ENCODE data around the gene CTTN. TPM values are rescaled to one million over a fixed set of nuclear protein-coding genes. Genes with fewer than 3 reads are reported as not detected.

CTTN gene
- total RNA-seq, 1 experiment from 2014 or later, result 179 TPM

- DNase-seq (ENCODE audit: low read depth), result no peak
These were observed 30.5 kb downstream of the CTTN start for GRCh38 chr11:70428701-70429427.

GRCh38 chr11:70429428-70429705 is 31.0 kb downstream of the CTTN start:
- DNase-seq (ENCODE audit: low read depth), result no peak

GRCh38 chr11:70429724-70430521 is 31.6 kb downstream of the CTTN start:
- no peak for DNase-seq (ENCODE audit: low read depth)

- no peak for DNase-seq (ENCODE audit: low read depth)
These were observed 32.6 kb downstream of the CTTN start for GRCh38 chr11:70430671-70431574.

- no peak for DNase-seq (ENCODE audit: low read depth)
These were observed 33.3 kb downstream of the CTTN start for GRCh38 chr11:70431611-70432010.

GRCh38 chr11:70432065-70432464 is 33.7 kb downstream of the CTTN start:
- no peak for DNase-seq (ENCODE audit: low read depth)

GRCh38 chr11:70432580-70432979 is 34.3 kb downstream of the CTTN start:
- no peak for DNase-seq (ENCODE audit: low read depth)

- DNase-seq (ENCODE audit: low read depth), result no peak
These were observed 34.7 kb downstream of the CTTN start for GRCh38 chr11:70433038-70433437.

GRCh38 chr11:70433526-70433925 is 35.2 kb downstream of the CTTN start:
- no peak for DNase-seq (ENCODE audit: low read depth)

- no peak for DNase-seq (ENCODE audit: low read depth)
These were observed 35.9 kb downstream of the CTTN start for GRCh38 chr11:70433966-70434812.

- no peak for DNase-seq (ENCODE audit: low read depth)
These were observed 36.5 kb downstream of the CTTN start for GRCh38 chr11:70434813-70435278.

GRCh38 chr11:70435361-70435760 is 37.0 kb downstream of the CTTN start:
- no peak for DNase-seq (ENCODE audit: low read depth)

- no peak for DNase-seq (ENCODE audit: low read depth)
These were observed 37.6 kb downstream of the CTTN start for GRCh38 chr11:70435765-70436500.

GRCh38 chr11:70436501-70436860 is 38.2 kb downstream of the CTTN start:
- DNase-seq (ENCODE audit: low read depth), result no peak

GRCh38 chr11:70437111-70437784 is 38.9 kb downstream of the CTTN start:
- DNase-seq (ENCODE audit: low read depth), result no peak

- no peak for DNase-seq (ENCODE audit: low read depth)
These were observed 41.9 kb downstream of the CTTN start for GRCh38 chr11:70440206-70440605.

GRCh38 chr11:70443773-70444030 is 45.4 kb downstream of the CTTN start:
- DNase-seq (ENCODE audit: low read depth), result no peak

- DNase-seq (ENCODE audit: low read depth), result no peak
These were observed 46.8 kb downstream of the CTTN start for GRCh38 chr11:70445091-70445490.

- DNase-seq (ENCODE audit: low read depth), result no peak
These were observed 47.3 kb downstream of the CTTN start for GRCh38 chr11:70445605-70446004.

GRCh38 chr11:70448983-70449567 is 50.7 kb downstream of the CTTN start:
- no peak for DNase-seq (ENCODE audit: low read depth)

Measured in HT1080 (cell line).